SK-N-SH treated with all-trans-retinoic acid at 6 μM for 48 hours (cell line): ENCODE measurements around the gene CCDC102B.

ENCODE experiments used
- ATAC-seq: fragments of 200-7000 bp; cut with Tn5 transposase; 3 replicates; pipeline ENCODE4 v1.9.1; 2020; ENCODE audit warnings: mild to moderate bottlenecking, moderate library complexity
- ARNTL ChIP-seq: fragments of 450-650 bp; formaldehyde crosslinking; IDR thresholded peaks from 2 replicates; pipeline ENCODE4 v1.5.0; 2020; ENCODE audit warnings: low read depth, mild to moderate bottlenecking, moderate library complexity, borderline replicate concordance
- BACH2 ChIP-seq: fragments of 250-450 bp; sonication (Bioruptor Pico); IDR thresholded peaks from 2 replicates; pipeline ENCODE4 v1.9.0; 2021; ENCODE audit warnings: mild to moderate bottlenecking, borderline replicate concordance
- ESRRG ChIP-seq: fragments of 250-450 bp; sonication (Bioruptor Pico); IDR thresholded peaks from 2 replicates; pipeline ENCODE4 v1.6.1; 2021; ENCODE audit warnings: mild to moderate bottlenecking
- GLIS3 ChIP-seq: fragments of 250-450 bp; sonication (Bioruptor Pico); IDR thresholded peaks from 2 replicates; pipeline ENCODE4 v1.5.0; 2020; ENCODE audit warnings: mild to moderate bottlenecking, moderate library complexity
- ISL1 ChIP-seq: fragments of 250-450 bp; sonication (Bioruptor Pico); IDR thresholded peaks from 2 replicates; pipeline ENCODE4 v2.1.2; 2022; ENCODE audit warnings: mild to moderate bottlenecking, moderate library complexity
- OSR1 ChIP-seq: fragments of 250-450 bp; sonication (Bioruptor Pico); IDR thresholded peaks from 2 replicates; pipeline ENCODE4 v1.8.0; 2022; ENCODE audit warnings: moderate library complexity, mild to moderate bottlenecking, inconsistent platforms
- PATZ1 ChIP-seq: fragments of 250-450 bp; sonication (Bioruptor Pico); IDR thresholded peaks from 2 replicates; pipeline ENCODE4 v1.8.0; 2020; ENCODE audit warnings: mild to moderate bottlenecking, moderate library complexity, borderline replicate concordance
- PPARA ChIP-seq: fragments of 250-450 bp; sonication (Bioruptor Pico); IDR thresholded peaks from 2 replicates; pipeline ENCODE4 v1.5.0; 2020; ENCODE audit warnings: mild to moderate bottlenecking, borderline replicate concordance
- RARB ChIP-seq: fragments of 250-450 bp; sonication (Bioruptor Pico); IDR thresholded peaks from 2 replicates; pipeline ENCODE4 v1.8.0; 2021; ENCODE audit warnings: mild to moderate bottlenecking, moderate library complexity
- SNAI2 ChIP-seq: fragments of 250-450 bp; sonication (Bioruptor Pico); IDR thresholded peaks from 2 replicates; pipeline ENCODE4 v1.5.0; 2020; ENCODE audit warnings: mild to moderate bottlenecking, moderate library complexity
- TCF4 ChIP-seq: fragments of 250-450 bp; sonication (Bioruptor Pico); IDR thresholded peaks from 2 replicates; pipeline ENCODE4 v1.8.0; 2021; ENCODE audit warnings: mild to moderate bottlenecking, moderate library complexity, borderline replicate concordance
- TOX ChIP-seq: fragments of 250-450 bp; sonication (Bioruptor Pico); IDR thresholded peaks from 2 replicates; pipeline ENCODE4 v1.8.0; 2021; ENCODE audit warnings: mild to moderate bottlenecking, moderate library complexity, borderline replicate concordance
- ZC3H10 ChIP-seq: fragments of 250-450 bp; sonication (Bioruptor Pico); IDR thresholded peaks from 2 replicates; pipeline ENCODE4 v1.5.1; 2021; ENCODE audit warnings: mild to moderate bottlenecking, moderate library complexity
- ZFP3 ChIP-seq: fragments of 250-450 bp; sonication (Bioruptor Pico); IDR thresholded peaks from 2 replicates; pipeline ENCODE4 v1.5.0; 2020; ENCODE audit warnings: mild to moderate bottlenecking, moderate library complexity
- ZFP30 ChIP-seq: fragments of 450-650 bp; formaldehyde crosslinking; IDR thresholded peaks from 2 replicates; pipeline ENCODE4 v1.5.0; 2022; ENCODE audit warnings: mild to moderate bottlenecking, moderate library complexity
- ZNF565 ChIP-seq: fragments of 450-650 bp; formaldehyde crosslinking; conservative IDR thresholded peaks from 2 replicates; pipeline ENCODE4 v1.5.0; 2020; ENCODE audit warnings: low read depth, mild to moderate bottlenecking, moderate library complexity
- ZNF8 ChIP-seq: fragments of 450-650 bp; formaldehyde crosslinking; IDR thresholded peaks from 2 replicates; pipeline ENCODE4 v1.5.0; 2020; ENCODE audit warnings: mild to moderate bottlenecking, moderate library complexity
- TF ChIP-seq, protein P1 (sequence below): fragments of 250-450 bp; sonication (Bioruptor Pico); IDR thresholded peaks from 2 replicates; pipeline ENCODE4 v1.5.1; 2021; ENCODE audit warnings: mild to moderate bottlenecking, moderate library complexity
- TF ChIP-seq, protein P2 (sequence below): fragments of 250-450 bp; sonication (Bioruptor Pico); IDR thresholded peaks from 2 replicates; pipeline ENCODE4 v1.5.0; 2020; ENCODE audit warnings: mild to moderate bottlenecking, moderate library complexity
- TF ChIP-seq, protein P3 (sequence below): fragments of 250-450 bp; sonication (Bioruptor Pico); IDR thresholded peaks from 2 replicates; pipeline ENCODE4 v1.5.1; 2020; ENCODE audit warnings: low read depth, mild to moderate bottlenecking, moderate library complexity
- TF ChIP-seq, protein P4 (sequence below): fragments of 250-450 bp; sonication (Bioruptor Pico); IDR thresholded peaks from 2 replicates; pipeline ENCODE4 v1.8.0; 2021; ENCODE audit warnings: low read depth, mild to moderate bottlenecking, moderate library complexity, borderline replicate concordance

The CCDC102B gene

DNA sequence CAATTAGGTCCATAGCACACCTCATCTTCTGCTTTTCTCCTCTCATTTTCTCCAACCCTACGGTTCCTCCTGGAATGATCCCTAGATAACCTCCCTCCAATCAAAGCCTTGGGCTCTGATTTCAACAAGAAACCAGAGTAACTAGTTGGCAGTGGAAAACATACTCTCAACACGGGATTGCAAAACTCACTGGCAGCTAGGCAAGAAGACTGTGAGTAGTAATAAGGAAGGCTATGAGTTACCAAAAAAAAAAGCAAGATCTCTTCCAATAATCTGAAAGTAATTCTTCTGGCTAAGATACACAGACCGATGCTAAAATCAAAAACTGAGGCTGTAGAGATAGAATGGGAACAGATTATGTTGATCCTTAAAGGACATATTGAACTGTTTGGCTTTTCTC is 28.4 kb upstream of the CCDC102B start:
- no peak for ATAC-seq
- TF ChIP-seq RARB (no peak), ARNTL (CRISPR knock-in tag) (no peak), TOX (no peak), OSR1 (CRISPR knock-in tag) (no peak), ZFP3 (CRISPR knock-in tag) (no peak), BACH2 (no peak), GLIS3 (CRISPR knock-in tag) (no peak)

GRCh38 chr18:68772268-68772667 is 25.6 kb upstream of the CCDC102B start:
- ATAC-seq, result no peak
- TF ChIP-seq ZFP3 (CRISPR knock-in tag), result no peak
- TF ChIP-seq SNAI2, result no peak
- no peak for TF ChIP-seq ZFP30 (CRISPR knock-in tag)
- no peak for TF ChIP-seq PATZ1
- TF ChIP-seq OSR1 (CRISPR knock-in tag), result no peak
- no peak for TF ChIP-seq TOX
- TF ChIP-seq ISL1 (CRISPR knock-in tag), result no peak
- TF ChIP-seq ZC3H10 (CRISPR knock-in tag), result no peak
- TF ChIP-seq PPARA (CRISPR knock-in tag), result no peak
- TF ChIP-seq ARNTL (CRISPR knock-in tag), result no peak
- TF ChIP-seq, protein P1, sequence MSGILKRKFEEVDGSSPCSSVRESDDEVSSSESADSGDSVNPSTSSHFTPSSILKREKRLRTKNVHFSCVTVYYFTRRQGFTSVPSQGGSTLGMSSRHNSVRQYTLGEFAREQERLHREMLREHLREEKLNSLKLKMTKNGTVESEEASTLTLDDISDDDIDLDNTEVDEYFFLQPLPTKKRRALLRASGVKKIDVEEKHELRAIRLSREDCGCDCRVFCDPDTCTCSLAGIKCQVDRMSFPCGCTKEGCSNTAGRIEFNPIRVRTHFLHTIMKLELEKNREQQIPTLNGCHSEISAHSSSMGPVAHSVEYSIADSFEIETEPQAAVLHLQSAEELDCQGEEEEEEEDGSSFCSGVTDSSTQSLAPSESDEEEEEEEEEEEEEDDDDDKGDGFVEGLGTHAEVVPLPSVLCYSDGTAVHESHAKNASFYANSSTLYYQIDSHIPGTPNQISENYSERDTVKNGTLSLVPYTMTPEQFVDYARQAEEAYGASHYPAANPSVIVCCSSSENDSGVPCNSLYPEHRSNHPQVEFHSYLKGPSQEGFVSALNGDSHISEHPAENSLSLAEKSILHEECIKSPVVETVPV (CRISPR knock-in tag), result no peak
- TF ChIP-seq, protein P2, sequence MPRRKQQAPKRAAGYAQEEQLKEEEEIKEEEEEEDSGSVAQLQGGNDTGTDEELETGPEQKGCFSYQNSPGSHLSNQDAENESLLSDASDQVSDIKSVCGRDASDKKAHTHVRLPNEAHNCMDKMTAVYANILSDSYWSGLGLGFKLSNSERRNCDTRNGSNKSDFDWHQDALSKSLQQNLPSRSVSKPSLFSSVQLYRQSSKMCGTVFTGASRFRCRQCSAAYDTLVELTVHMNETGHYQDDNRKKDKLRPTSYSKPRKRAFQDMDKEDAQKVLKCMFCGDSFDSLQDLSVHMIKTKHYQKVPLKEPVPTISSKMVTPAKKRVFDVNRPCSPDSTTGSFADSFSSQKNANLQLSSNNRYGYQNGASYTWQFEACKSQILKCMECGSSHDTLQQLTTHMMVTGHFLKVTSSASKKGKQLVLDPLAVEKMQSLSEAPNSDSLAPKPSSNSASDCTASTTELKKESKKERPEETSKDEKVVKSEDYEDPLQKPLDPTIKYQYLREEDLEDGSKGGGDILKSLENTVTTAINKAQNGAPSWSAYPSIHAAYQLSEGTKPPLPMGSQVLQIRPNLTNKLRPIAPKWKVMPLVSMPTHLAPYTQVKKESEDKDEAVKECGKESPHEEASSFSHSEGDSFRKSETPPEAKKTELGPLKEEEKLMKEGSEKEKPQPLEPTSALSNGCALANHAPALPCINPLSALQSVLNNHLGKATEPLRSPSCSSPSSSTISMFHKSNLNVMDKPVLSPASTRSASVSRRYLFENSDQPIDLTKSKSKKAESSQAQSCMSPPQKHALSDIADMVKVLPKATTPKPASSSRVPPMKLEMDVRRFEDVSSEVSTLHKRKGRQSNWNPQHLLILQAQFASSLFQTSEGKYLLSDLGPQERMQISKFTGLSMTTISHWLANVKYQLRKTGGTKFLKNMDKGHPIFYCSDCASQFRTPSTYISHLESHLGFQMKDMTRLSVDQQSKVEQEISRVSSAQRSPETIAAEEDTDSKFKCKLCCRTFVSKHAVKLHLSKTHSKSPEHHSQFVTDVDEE (CRISPR knock-in tag), result no peak
- TF ChIP-seq BACH2, result no peak
- no peak for TF ChIP-seq RARB
- no peak for TF ChIP-seq ESRRG (CRISPR knock-in tag)

DNA sequence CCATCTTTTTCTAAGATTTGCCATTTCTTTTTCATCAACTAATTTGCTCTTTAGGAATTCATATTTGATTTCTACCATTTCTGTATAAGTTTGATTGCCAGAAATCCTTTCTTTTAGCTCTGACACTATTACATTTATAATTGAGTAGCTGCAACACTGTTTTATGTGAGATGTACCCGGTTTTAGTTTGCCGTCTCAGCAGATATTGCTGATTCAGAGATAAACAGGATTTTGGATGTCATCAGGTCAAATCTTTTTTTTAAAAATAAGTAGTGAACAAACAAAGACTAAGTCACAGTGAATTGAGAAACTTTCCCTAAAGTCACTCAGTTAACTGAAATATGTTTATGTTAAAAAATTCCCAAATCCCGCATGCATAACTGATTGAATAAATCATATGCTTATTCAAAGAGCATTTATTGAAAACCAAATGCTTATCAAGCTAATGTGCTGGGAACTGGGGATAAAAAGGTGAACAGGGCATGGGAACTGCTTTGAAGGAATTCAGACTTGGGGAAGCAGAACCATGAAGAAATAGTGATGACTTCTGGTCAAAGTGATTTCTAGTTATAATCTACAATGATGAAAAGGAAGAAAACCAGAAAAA is 19.5 kb upstream of the CCDC102B start:
- ATAC-seq, result no peak
- TF ChIP-seq OSR1 (CRISPR knock-in tag), result no peak
- TF ChIP-seq ZFP30 (CRISPR knock-in tag), result no peak
- no peak for TF ChIP-seq ESRRG (CRISPR knock-in tag)
- TF ChIP-seq, protein P2 (CRISPR knock-in tag), result no peak
- no peak for TF ChIP-seq SNAI2
- TF ChIP-seq, protein P3, sequence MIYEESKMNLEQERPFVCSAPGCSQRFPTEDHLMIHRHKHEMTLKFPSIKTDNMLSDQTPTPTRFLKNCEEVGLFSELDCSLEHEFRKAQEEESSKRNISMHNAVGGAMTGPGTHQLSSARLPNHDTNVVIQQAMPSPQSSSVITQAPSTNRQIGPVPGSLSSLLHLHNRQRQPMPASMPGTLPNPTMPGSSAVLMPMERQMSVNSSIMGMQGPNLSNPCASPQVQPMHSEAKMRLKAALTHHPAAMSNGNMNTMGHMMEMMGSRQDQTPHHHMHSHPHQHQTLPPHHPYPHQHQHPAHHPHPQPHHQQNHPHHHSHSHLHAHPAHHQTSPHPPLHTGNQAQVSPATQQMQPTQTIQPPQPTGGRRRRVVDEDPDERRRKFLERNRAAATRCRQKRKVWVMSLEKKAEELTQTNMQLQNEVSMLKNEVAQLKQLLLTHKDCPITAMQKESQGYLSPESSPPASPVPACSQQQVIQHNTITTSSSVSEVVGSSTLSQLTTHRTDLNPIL (CRISPR knock-in tag), result no peak
- TF ChIP-seq TOX, result no peak
- TF ChIP-seq TCF4 (CRISPR knock-in tag), result no peak
- no peak for TF ChIP-seq ZC3H10 (CRISPR knock-in tag)
- no peak for TF ChIP-seq ZNF565 (CRISPR knock-in tag)
- TF ChIP-seq, protein P4, sequence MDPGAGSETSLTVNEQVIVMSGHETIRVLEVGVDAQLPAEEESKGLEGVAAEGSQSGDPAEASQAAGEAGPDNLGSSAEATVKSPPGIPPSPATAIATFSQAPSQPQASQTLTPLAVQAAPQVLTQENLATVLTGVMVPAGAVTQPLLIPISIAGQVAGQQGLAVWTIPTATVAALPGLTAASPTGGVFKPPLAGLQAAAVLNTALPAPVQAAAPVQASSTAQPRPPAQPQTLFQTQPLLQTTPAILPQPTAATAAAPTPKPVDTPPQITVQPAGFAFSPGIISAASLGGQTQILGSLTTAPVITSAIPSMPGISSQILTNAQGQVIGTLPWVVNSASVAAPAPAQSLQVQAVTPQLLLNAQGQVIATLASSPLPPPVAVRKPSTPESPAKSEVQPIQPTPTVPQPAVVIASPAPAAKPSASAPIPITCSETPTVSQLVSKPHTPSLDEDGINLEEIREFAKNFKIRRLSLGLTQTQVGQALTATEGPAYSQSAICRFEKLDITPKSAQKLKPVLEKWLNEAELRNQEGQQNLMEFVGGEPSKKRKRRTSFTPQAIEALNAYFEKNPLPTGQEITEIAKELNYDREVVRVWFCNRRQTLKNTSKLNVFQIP (CRISPR knock-in tag), result no peak
- no peak for TF ChIP-seq RARB
- TF ChIP-seq BACH2, result no peak
- no peak for TF ChIP-seq GLIS3 (CRISPR knock-in tag)
- TF ChIP-seq ZNF8 (CRISPR knock-in tag), result no peak
